Measurements from ENCODE around the gene KREMEN1.

Gene KREMEN1

DNA sequence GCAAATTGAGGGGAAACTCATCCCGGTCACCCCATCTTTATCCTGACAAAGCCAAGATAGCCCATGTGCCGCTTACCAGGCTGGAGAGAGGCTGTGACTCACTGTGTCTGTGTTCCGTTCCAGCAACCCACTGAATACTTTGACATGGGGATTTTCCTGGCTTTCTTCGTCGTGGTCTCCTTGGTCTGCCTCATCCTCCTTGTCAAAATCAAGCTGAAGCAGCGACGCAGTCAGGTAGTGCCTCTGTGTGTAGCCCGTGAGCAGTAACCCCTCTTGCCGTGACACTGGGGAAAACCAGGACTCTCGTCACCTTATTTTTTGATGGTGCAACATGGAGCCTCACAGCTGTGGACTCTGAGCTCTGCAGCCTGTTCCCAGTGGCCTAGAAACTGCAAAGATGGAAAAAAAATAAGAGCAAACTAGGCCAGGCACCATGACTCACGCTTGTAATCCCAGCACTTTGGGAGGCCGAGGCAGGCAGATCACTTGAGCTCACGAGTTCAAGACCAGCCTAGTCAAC is 28.1 kb upstream of the KREMEN1 start:
- Histone ChIP-seq H3K9ac (ENCODE audit: low read depth, low read length) (no peak overlapping the region), H4K20me1 (ENCODE audit: insufficient read depth, low read length) (peaks cover 11% of the 10 kb centered on the region; the same call in 1 of the 2 replicates), H3K4me2 (ENCODE audit: insufficient read depth, low read length) (no peak overlapping the region), H3K36me3 (ENCODE audit: insufficient read depth, low read length) (peaks cover 22% of the 10 kb centered on the region), H3K4me3 (ENCODE audit: low read depth in 1 of 2, low read length in 2 of 2) (no peak overlapping the region), H3K79me2 (ENCODE audit: insufficient read depth, low read length) (no peaks in the 10 kb centered on the region), H3K4me1 (ENCODE audit: insufficient read depth, low read length) (peaks cover 5% of the 10 kb centered on the region), H3K27me3 (ENCODE audit: insufficient read depth, low read length, poor library complexity) (no peaks in the 10 kb centered on the region), H3K9me3 (ENCODE audit: insufficient read depth, low read length, severe bottlenecking) (no peaks in the 10 kb centered on the region), H3K27ac (ENCODE audit: low read length) (no peak overlapping the region), H2AFZ (ENCODE audit: low read depth, low read length) (no peak overlapping the region)
- ATAC-seq (ENCODE audit: insufficient read depth, low read depth) (no peak), DNase-seq (no peak)
- no peak for TF ChIP-seq CTCF (IDR thresholded peaks at IDR 0.05; ENCODE audit: borderline replicate concordance, extremely low read depth, low read length, poor library complexity, severe bottlenecking)
- TF ChIP-seq EZH2 (IDR thresholded peaks at IDR 0.05; ENCODE audit: borderline replicate concordance, low read depth, low read length, severe bottlenecking) = no peak

DNA sequence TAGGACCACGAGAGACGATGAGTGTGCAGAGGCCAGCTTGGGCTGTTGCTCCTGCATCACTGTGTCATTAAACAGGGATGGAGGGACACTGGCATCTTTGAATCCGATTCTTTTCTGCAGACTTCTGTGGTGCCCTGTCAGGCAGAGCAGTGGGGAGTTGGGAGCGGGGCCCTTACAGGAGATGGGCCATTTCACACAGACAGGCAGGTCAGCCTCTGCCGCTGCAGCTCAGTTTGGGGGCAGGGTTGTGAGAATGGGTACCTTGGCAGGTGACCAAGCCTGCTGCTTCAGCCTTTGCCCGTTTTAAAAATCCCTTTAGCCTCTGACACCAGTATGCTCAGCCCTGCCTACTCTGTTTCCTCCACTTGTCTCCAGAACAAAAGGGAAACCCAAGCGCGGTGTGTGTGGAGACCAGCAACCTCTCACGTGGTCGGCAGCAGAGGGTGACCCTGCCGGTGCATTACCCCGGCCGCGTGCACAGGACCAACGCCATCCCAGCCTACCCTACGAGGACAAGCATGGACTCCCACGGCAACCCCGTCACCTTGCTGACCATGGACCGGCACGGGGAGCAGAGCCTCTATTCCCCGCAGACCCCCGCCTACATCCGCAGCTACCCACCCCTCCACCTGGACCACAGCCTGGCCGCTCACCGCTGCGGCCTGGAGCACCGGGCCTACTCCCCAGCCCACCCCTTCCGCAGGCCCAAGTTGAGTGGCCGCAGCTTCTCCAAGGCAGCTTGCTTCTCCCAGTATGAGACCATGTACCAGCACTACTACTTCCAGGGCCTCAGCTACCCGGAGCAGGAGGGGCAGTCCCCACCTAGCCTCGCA is 23.8 kb upstream of the KREMEN1 start:
- Histone ChIP-seq H3K27ac (ENCODE audit: low read length) (no peak overlapping the region), H4K20me1 (ENCODE audit: insufficient read depth, low read length) (no peaks in the 10 kb centered on the region), H2AFZ (ENCODE audit: low read depth, low read length) (no peak overlapping the region), H3K4me1 (ENCODE audit: insufficient read depth, low read length) (no peaks in the 10 kb centered on the region), H3K4me2 (ENCODE audit: insufficient read depth, low read length) (no peak overlapping the region), H3K9me3 (ENCODE audit: insufficient read depth, low read length, severe bottlenecking) (no peaks in the 10 kb centered on the region), H3K9ac (ENCODE audit: low read depth, low read length) (no peak overlapping the region), H3K79me2 (ENCODE audit: insufficient read depth, low read length) (no peaks in the 10 kb centered on the region), H3K27me3 (ENCODE audit: insufficient read depth, low read length, poor library complexity) (no peaks in the 10 kb centered on the region), H3K4me3 (ENCODE audit: low read depth in 1 of 2, low read length in 2 of 2) (no peak overlapping the region), H3K36me3 (ENCODE audit: insufficient read depth, low read length) (peaks cover 26% of the 10 kb centered on the region)
- TF ChIP-seq EZH2 (IDR thresholded peaks at IDR 0.05; ENCODE audit: borderline replicate concordance, low read depth, low read length, severe bottlenecking) (no peak), CTCF (IDR thresholded peaks at IDR 0.05; ENCODE audit: borderline replicate concordance, extremely low read depth, low read length, poor library complexity, severe bottlenecking) (no peak)
- DNase-seq = no peak
- no peak for ATAC-seq (ENCODE audit: insufficient read depth, low read depth)

DNA sequence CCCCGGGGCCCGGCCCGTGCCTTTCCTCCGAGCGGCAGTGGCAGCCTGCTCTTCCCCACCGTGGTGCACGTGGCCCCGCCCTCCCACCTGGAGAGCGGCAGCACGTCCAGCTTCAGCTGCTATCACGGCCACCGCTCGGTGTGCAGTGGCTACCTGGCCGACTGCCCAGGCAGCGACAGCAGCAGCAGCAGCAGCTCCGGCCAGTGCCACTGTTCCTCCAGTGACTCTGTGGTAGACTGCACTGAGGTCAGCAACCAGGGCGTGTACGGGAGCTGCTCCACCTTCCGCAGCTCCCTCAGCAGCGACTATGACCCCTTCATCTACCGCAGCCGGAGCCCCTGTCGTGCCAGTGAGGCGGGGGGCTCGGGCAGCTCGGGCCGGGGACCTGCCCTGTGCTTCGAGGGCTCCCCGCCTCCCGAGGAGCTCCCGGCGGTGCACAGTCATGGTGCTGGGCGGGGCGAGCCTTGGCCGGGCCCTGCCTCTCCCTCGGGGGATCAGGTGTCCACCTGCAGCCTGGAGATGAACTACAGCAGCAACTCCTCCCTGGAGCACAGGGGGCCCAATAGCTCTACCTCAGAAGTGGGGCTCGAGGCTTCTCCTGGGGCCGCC is 23.1 kb upstream of the KREMEN1 start:
- Histone ChIP-seq H3K36me3 (ENCODE audit: insufficient read depth, low read length) (peaks cover 26% of the 10 kb centered on the region), H3K4me2 (ENCODE audit: insufficient read depth, low read length) (no peak overlapping the region), H3K4me1 (ENCODE audit: insufficient read depth, low read length) (peaks cover 3% of the 10 kb centered on the region; the same call in 1 of the 2 replicates), H3K27me3 (ENCODE audit: insufficient read depth, low read length, poor library complexity) (no peaks in the 10 kb centered on the region), H4K20me1 (ENCODE audit: insufficient read depth, low read length) (no peaks in the 10 kb centered on the region), H3K9me3 (ENCODE audit: insufficient read depth, low read length, severe bottlenecking) (no peaks in the 10 kb centered on the region), H3K9ac (ENCODE audit: low read depth, low read length) (no peak overlapping the region), H3K79me2 (ENCODE audit: insufficient read depth, low read length) (no peaks in the 10 kb centered on the region), H3K27ac (ENCODE audit: low read length) (no peak overlapping the region), H2AFZ (ENCODE audit: low read depth, low read length) (no peak overlapping the region), H3K4me3 (ENCODE audit: low read depth in 1 of 2, low read length in 2 of 2) (no peak overlapping the region)
- TF ChIP-seq CTCF (IDR thresholded peaks at IDR 0.05; ENCODE audit: borderline replicate concordance, extremely low read depth, low read length, poor library complexity, severe bottlenecking) = no peak
- no peak for TF ChIP-seq EZH2 (IDR thresholded peaks at IDR 0.05; ENCODE audit: borderline replicate concordance, low read depth, low read length, severe bottlenecking)
- no peak for ATAC-seq (ENCODE audit: insufficient read depth, low read depth)
- DNase-seq = no peak

Measured in DND-41 (cell line).